Daoy (cell line): ENCODE measurements around the gene CROT. TPM values are rescaled to one million over a fixed set of nuclear protein-coding genes. Genes with fewer than 3 reads are reported as not detected.

Experiments used
- DNase-seq: peaks from one replicate; pipeline ENCODE4 v3.0.0-alpha.2; 2015; ENCODE audit warnings: low read depth
- total RNA-seq: library from RNA; depleted of rRNA; stranded (reverse); fragments of >200 nt; shearing (Covaris generic); gene quantifications from 2 replicates; pipeline ENCODE4 v1.2.3, GENCODE V29; 2014; rRNA removed

CROT gene, protein sequence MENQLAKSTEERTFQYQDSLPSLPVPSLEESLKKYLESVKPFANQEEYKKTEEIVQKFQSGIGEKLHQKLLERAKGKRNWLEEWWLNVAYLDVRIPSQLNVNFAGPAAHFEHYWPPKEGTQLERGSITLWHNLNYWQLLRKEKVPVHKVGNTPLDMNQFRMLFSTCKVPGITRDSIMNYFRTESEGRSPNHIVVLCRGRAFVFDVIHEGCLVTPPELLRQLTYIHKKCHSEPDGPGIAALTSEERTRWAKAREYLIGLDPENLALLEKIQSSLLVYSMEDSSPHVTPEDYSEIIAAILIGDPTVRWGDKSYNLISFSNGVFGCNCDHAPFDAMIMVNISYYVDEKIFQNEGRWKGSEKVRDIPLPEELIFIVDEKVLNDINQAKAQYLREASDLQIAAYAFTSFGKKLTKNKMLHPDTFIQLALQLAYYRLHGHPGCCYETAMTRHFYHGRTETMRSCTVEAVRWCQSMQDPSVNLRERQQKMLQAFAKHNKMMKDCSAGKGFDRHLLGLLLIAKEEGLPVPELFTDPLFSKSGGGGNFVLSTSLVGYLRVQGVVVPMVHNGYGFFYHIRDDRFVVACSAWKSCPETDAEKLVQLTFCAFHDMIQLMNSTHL
- total RNA-seq: 8.7 and 10.2 TPM in 2 replicates

DNA sequence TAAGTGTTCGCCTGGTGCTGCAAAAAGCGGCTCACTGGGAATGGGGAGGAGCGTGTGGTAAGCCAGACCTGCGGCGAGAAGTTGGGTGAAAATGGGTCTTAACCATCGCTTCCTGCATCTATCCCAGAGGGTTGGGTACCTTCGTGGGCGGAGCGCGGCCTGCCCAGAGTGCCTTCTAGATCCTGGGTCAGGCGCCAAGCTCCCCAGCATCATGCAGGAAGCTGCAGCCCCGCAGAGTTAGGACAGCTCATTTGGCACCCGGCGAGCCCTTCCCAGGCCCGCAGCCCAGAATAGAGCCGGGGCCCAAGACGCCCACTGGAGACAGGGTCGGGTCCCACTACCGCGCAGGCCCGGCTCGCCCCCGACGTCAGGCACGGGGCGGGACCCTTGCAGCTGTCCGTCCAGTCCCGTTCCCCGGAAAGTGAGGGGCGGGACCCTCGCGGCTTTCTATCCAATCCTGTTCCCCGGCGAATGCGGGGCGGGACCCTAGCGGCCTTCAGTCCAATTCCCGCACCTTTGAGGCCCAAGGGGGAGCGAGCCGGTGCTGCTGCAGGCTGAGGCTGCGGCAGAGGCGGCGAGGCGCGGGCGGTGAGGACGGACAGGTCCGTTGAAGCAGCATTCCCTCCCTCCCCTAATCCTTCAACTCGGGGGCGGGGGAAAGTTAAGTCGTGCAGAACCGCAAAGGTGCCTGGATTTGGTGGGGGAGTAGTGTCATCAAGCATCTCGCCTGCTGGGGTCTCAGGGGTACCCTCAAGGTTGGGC, at the start of gene CROT:
CROT (plus strand) TSS at position 499 of the 762 bp plus-strand sequence. CDS start 3,405 bp downstream, outside the sequence.
- peak; percentile 94 for DNase-seq

DNA sequence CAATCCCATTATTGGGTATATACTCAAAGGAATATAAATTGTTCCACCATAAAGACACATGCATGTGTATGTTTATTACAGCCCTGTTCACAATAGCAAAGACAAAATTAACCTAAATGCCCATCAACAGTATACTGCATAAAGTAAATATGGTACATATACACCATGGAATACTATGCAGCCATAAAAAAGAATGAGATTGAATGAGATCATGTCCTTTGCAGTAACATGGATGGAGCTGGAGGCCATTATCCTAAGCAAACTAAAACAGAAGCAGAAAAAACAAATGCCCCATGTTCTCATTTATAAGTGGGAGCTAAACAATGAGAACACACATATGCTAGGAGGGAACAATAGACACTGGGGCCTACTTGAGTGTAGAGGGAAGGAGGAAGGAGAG, 44.7 kb upstream of the CROT start:
- DNase-seq: no peak

DNA sequence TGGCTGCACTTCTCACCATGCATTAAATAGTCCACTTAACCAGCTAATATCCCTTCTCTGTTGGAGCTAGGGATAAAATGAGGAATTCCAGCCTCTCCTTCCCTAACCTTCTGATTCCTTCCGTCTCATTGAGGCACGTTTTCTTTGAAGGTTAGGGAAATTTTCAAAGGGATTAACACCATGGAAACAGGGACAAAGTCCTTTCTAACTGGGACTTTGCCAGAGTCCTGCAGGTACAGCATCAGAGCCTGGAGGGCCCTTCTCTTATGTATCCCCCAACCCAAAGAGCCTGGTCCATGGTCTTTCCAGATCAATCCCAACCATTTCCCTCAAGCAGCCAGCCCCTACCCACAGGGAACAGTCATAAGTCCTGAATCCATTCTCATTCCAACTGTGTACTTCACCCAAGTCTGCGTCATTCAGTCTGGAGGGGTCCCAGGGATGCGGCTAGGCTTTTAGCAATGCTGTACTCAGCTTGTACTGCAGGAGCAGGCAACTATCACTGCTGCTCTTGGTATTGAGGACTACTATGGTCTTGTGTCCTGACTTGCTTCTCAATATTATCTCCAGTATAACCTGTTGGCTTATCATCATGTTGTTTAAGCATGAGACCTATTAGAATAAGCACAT, 34.6 kb upstream of the CROT start:
- DNase-seq: no peak

DNA sequence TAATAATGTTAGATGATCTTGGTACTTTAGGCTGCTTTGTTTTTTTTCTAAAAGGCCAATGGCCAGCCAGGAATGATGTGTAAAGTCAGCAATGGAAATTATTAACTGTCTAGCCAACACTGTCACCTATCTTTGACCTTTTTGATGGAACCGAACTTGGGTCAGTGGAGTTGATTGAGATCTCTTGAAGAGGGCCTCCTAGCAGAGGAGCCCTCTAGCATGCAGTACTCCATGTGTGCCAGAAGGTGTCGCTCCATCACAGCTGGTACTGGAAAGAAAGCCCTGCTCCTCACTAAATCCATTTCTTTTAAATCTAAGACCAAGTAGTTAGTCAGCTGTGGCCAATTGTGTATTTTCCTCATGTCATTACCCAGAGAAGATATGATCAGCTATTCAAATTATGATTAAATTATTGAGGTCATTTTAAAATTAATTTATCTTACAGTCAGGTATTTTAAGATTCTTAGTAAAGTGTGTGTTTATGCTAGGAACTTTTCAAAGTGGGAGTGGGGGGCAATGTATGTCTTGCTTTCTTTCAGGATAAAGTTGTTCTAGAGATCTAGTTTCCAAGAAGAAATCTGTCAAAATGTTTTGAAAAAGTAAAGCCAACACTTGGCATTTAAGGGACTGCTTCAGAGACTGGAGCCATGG, 33.1 kb upstream of the CROT start:
- DNase-seq: peak; percentile 50

DNA sequence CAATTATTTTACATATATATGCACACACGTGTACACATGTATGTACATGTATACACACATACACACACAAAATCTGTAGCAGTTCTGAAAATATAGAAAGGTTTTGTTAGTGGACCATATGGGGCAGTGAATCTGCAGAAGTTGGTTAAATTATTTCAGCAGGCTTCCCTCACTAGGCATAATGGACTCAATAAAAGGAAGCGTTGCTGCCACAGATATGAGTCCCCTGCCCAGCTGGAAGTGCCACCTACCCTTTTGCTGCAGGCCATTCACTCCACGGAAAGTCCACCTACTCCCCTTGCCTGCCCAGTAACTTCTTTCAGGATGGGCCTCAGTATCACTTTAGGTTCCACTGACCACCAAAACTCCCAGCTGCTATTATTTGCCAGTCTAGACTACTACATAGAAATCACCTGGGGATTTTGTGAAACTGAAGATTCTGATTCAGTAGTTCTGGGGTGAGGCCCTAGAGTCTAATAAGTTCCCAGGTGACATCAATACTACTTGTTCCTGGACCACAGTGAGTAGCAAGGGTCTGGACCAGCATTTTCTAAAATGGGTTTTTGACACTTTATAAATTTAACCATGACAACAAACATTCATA, 29.3 kb upstream of the CROT start:
- no peak for DNase-seq

DNA sequence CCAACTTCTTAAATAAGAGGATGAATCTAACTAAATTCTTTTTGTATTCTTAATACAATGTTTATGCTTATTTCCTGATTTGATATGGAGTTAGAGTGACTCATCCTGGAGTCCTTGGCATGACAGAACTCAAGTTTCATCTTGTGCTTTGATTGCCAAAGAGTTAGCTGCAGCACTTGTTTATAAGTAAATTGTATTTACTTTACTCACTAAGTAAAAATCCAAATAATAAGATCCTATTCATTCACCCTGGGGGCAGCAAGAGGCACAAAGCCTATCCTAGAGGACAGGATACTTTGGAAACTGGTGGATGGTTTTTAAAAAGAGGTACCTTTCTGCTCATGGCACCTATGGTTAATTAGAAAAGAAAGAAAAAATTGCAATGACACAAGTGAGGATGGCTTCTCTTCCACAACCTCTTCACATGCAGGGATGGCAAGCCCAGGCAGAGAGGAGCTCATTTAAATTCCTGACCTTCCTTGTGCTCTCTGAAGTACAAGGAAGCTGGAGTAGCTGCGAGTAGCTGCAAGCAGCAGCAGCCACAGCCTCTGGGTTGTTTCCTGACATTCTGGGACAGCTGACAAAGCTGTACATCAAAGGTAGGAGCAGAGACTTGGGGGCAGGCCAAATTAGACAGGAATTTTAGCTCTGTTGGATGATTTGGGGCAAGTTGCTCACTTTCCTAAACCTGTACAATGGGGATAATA, 28.5 kb upstream of the CROT start:
- DNase-seq: peak; percentile 14

DNA sequence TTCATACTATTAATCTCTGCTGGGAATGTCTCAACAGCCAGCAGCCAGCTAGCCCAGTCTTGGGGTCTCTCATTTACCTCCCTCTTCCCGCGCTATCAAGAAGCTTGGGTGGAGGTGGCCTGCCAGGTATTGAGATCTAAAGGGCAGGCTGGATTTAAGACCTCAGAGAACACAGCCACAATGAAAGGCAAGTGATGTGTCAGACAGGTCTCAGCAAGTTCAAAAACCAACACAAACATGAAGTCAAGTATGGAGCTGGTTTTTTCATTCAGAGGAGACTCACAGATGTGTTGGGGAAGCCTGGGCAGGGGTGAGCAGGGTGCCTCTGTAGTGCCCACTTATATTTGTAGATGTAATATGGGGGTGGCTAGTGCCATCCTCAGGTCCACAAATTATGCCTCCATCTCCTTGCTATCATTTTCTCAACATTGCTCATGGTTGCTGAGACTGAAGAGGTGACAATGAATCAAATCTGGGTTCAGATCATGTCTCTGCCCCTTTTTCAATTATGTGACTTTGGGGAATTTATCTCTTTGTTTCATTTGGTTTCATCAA, 27.7 kb upstream of the CROT start:
- no peak for DNase-seq

DNA sequence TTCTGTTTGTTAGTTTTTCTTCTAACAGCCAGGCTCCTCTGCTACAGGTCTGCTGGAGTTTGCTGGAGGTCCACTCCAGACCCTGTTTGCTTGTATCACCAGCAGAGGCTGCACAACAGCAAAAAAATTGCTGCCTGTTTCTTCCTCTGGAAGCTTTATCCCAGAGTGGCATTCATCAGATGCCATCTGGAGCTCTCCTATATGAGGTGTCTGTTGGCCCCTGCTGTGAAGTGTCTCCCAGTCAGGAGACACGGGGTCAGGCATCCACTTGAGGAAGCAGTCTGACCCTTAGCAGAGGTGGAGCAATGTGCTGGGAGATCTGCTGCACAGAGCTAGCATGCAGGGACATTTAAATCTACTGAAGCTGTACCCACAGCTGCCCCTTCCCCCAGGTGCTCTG, 26.7 kb upstream of the CROT start:
- DNase-seq: peak; percentile 9

DNA sequence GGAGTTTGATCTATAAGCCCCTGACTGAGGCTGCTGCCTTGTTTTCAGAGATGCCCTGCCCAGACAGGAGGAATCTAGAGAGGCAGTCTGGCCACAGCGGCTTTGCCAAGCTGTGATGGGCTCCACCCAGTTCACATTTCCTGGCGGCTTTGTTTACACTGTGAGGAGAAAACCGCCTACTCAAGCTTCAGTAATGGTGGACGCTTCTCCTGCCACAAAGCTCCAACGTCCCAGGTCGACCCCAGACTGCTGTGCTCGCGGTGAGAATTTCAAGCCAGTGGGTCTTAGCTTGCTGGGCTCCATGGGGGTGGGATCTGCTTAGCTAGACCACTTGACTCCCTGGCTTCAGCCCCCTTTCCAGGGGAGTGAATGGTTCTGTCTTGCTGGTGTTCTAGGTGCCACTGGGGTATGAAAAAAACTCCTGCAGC, 26.3 kb upstream of the CROT start:
- DNase-seq: peak; percentile 49

DNA sequence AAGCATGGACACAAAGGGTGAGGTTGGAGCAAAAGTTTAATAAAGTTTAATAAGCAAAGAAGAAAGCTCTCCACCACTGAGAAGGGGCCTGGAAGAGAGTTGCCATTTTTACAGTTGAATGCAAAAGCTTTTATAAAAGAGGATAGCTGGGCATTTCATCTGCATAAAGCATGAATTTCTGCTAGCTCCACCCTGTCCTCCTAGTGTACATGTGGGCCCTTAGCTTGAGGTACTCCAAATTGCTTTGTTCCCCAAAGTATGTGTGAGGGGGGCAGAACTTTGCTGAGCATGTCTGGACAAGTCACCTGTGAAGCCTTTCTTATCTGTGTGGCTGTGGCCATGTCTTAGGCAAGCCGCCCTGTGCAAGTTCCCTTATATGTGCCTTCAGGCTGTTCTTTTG, 22.6 kb upstream of the CROT start:
- DNase-seq: no peak

DNA sequence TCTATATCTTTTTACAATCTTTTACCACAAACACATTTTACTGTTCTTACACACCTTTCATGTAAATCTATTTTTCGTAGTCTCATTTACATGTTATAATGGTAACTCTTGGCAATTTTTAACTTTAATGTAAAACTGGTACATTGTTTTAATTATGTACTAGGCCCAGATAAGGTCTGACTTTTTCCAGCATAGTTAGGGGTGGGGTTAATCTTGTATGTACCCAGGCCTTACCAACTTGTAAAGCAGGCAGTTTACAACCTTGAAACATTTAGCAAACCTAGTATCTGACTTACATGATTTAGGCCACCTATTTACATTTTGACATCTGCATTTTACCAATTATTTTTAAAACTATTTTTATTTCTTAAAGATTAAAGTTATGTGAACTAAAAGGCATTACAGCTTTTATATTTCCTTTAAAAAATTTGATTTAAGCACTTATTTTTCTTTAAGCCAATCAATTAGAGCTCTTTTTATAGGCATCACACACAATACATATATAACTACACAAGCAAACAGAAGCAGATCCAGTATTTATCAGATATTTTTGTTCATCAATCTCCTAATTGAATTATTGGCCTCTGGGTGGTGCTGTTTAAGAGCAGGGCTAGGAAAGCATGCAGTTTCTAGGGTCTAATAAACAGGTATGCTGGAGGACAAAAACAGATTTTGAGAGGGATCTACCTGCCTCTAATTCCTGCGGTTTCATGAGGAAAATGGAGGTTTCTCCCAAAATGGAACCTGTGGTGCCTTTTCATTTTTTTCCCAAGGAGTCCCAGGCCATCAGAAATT, 19.7 kb upstream of the CROT start:
- no peak for DNase-seq

DNA sequence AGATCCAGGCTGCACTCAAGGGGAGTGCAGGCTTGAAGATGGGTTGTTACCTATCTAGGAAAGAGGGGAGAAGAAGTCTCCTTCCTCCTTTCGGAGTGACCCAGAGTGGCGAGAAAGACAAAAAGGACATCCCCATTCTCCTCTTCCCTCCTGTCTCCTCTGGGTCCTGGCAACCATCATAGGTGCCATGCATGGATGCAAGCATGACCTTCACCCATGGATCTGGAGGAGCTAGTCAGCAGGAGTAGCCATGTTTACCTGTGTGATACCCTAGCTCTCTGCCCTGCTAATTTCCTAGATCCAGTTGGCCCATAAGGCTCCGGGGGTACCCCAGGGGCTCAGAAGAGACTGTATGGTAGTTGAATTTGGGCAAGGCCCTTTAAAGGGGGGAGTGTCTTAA, 17.2 kb upstream of the CROT start:
- no peak for DNase-seq

DNA sequence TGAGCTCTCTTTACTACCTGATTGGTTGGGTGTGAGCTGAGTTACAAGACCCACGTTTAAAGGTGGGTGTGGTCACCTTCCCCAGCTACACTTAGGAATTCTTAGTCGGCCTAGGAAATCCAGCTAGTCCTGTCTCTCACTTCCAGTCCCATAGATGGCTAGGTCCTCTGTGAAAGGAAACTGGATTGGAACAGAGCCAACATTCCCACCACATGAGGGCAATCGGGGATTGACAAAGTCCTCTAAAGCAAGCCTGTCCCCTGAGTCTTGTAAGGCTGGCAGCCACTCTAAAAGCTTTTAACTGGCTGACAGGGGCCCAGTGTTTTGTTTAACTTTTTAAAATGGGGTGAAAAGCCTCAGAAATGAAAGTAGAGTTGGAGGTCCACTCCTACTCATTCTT, 15.1 kb upstream of the CROT start:
- no peak for DNase-seq

DNA sequence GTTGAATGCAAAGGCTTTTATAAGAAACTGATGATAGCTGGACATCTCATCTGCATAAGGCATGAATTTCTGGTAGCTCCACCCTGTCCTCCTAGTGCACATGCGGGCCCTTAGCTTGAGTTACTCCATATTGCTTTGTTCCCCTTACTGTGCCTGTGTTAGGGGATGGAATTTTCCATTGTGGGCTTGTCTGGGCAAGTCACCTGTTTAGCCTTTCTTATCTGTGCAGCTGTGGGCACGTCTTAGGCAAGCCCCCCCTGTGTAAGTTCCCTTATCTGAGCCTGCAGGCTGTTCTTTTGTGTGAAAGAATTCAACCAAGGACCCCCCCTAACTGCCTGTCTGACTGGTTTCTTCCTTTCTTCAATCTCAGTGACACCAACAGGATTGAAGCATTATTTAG, 14.5 kb upstream of the CROT start:
- DNase-seq: no peak

DNA sequence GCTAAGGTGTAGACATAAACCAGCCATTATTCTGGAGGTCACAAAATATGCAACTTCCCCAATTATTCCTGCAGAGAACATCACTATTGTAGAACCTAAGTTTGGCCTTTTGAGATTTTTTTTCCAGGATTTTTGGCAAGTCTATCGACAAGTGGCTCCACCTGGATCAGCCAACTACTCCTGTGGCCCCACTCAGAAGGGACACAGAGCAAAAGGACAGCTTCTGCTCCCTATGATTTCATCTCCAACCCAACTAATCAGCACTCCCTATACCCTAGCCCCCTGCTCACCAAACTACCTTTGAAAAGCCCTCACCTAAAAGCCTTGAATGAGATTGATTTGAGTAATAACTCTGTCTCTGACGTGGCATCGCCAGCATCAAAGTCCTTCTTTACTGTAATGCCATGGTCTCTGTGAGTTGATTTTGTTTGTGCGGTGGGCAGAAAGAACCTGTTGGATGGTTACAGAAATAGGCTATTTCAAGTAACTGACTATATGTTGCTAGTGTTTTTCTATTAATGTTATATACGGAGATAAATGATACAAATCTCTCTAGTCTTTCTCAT, 13.7 kb upstream of the CROT start:
- DNase-seq: no peak

DNA sequence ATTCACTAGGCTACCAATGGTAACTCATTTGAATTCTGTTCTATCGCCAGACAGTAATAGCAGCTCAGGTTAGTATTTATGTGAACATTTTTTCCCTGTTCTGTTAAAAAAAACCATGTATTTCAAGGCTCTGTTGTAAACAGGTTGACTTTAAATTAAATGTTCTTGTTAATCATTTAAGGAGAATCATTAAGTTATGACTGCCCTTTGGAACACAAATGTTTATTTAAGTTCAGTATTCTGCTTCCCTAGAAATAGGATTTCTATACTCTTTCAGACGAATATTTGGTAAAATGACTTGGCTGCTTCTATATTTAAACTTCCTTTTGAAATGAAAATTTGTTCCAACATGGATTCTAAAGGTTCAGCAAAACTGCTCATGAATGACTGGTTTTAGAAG, 13.1 kb upstream of the CROT start:
- DNase-seq: no peak

DNA sequence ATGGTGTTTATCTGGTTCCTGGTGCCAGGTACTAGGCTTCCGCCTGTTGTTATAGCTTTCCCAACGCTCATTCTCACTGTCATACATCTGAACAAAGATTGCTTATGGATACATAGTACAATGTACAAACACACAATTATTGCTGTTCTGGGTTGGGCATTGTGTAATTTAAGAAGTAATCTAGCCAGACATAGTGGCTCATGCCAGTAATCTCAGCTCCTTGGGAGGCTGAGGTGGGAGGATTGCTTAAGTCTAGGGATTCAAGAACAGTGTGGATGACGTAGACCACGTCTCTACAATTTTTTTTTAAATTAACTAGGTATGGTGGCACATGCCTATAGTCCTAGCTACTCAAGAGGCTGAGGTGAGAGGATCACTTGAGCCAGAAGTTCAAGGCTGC, 9.3 kb upstream of the CROT start:
- DNase-seq: no peak

DNA sequence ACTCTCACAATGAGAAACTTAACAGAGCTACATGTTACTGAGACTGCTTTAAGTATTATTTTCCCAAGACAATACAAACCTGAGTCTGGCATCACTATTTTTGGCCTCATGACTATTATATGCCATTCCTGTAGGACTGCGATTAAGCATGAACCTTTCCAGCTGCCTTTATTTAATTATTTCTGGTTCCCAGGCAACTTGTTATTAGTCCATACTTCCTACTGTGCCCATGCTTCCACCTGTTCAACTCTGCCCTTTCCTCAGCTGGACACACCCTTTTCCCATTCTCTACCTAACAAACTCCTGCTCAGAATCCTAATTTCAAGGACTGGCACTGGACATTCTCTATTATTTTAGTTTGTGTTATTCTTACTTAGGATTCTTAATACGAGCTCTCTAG, 8.1 kb upstream of the CROT start:
- DNase-seq: no peak

DNA sequence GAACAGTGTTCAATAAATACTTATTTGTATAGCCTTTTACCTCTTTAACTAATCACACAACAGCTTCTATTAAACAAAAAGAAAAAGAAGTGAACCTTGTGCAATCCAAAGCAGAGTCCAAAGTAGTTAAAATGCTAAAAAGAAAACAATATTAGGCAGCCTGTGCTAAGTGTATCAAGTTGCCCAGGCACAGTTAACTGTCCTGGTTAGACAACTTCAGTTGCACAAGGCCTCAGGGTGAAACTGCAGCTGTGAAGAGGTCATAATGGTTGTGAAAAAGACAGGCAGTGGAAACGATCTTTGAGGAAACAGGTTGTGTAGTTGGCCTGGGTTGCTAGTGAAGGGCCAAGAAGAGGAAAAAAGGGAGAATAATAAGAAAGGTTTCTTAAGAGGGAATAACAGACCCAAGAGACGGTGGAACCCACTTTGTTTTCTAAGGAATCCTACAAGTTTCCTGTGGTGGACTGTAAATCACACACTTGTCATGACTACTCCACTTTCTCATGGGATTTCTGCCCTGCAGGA, 6.0 kb upstream of the CROT start:
- no peak for DNase-seq
